ENCODE results near the gene NPDC1. TPM values are rescaled to one million over a fixed set of nuclear protein-coding genes. Genes with fewer than 3 reads are reported as not detected.

The NPDC1 gene
- total and polyA plus RNA-seq, 2 of the 8 experiments (the other 6 are each of a cell fraction or from before 2014, with no cell fraction given): 26.2 to 44.1 TPM

DNA sequence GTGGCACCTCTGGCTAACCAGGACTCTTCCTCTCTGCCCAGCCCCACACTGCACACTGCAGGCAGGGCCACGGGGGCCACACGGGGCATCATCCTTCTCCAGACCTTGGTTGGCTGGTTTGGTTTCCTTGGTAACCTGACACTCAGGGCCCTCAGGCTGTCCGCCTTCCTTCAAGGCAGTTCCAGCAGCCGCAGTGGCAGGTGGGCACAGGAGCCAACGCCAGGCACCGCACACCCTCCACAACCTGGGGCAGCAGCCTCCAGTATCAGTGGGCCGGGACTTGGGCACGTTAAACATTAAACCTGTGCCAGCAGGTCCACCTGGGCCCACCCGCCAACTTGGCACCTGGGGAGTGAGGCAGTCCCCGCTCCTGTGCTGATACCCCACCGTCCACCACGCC lies 1.9 kb downstream of the NPDC1 start:
- H2AFZ ChIP-seq (ENCODE audit: low read length): no peak overlapping the region
- peaks cover 12 to 33% (median 22%) of the 10 kb centered on the region in 4 experiments for H3K27me3 ChIP-seq (replicated peaks in 1 of 4; ENCODE audit: control insufficient read depth in 3 of 4, extremely low read depth in 1 of 4, insufficient read depth in 3 of 4, low read length in 3 of 4)
- peaks cover 0 to 3% (median 0%) of the 10 kb centered on the region in 4 experiments; a peak in 1 of 8 replicates for H3K36me3 ChIP-seq (ENCODE audit: control insufficient read depth in 2 of 4, insufficient read depth in 4 of 4, low read length in 3 of 4)
- FAIRE-seq: no peak
- no peak for DNase-seq (ENCODE audit: low read depth in 1 of 2, low spot score in 2 of 2)
- no peaks in the 10 kb centered on the region for H3K9me3 ChIP-seq (ENCODE audit: insufficient read depth in 2 of 2, low read depth in 1 of 2, low read length in 1 of 2)
- peaks cover 12% of the 10 kb centered on the region; the same call in 1 of the 2 replicates for H3K23me2 ChIP-seq (ENCODE audit: low read depth, low read length)
- H4K91ac ChIP-seq (replicated peaks; ENCODE audit: insufficient read length, low read length): no peak overlapping the region
- H3K14ac ChIP-seq (ENCODE audit: insufficient read length): no peak overlapping the region
- POLR2A ChIA-PET (ENCODE audit: partially characterized antibody): interaction anchor here (2.4 kb wide), 1 partner anchor 14 kb away, joined by 5 read pairs; no protein-coding TSS in a partner anchor
- H3K9ac ChIP-seq (replicated peaks in 1 of 4; ENCODE audit: extremely low read depth in 1 of 4, low read depth in 3 of 4, low read length in 3 of 4): no peak overlapping the region
- H3K23ac ChIP-seq (ENCODE audit: insufficient read length): no peak overlapping the region
- H4K5ac ChIP-seq (ENCODE audit: insufficient read length, low read depth, low read length): no peak overlapping the region
- H3K4ac ChIP-seq (replicated peaks; ENCODE audit: insufficient read length, low read depth, low read length): no peak overlapping the region
- no peak overlapping the region for H2BK15ac ChIP-seq (ENCODE audit: low read length)
- H3K4me3 ChIP-seq (ENCODE audit: extremely low read depth in 1 of 4, insufficient read depth in 2 of 4, low read depth in 3 of 4, low read length in 4 of 4): no peak overlapping the region
- H2BK120ac ChIP-seq (replicated peaks; ENCODE audit: low read depth, low read length): no peak overlapping the region
- no peak overlapping the region for H2BK20ac ChIP-seq (ENCODE audit: low read length)
- H3K79me2 ChIP-seq (ENCODE audit: control insufficient read depth in 1 of 2, insufficient read depth in 2 of 2, low read length in 2 of 2): peaks cover 0 to 4% of the 10 kb centered on the region in 2 experiments; a peak in 1 of 4 replicates
- peaks cover 3 to 13% (median 7%) of the 10 kb centered on the region in 4 experiments; a peak in 6 of 7 replicates for H3K4me1 ChIP-seq (replicated peaks in 1 of 4; ENCODE audit: control insufficient read depth in 3 of 4, insufficient read depth in 4 of 4, low read length in 3 of 4)
- 0 out of 2 replicates have a peak overlapping the region, but pooled peaks have one; percentile 24 for H2AK5ac ChIP-seq (ENCODE audit: low read depth, low read length)
- H3K27ac ChIP-seq (ENCODE audit: low read depth, low read length): no peak overlapping the region
- H3K4me2 ChIP-seq (ENCODE audit: insufficient read depth in 1 of 2, low read depth in 2 of 2, low read length in 2 of 2): no peak overlapping the region; a peak in 1 of 4 replicates
- H2BK12ac ChIP-seq (ENCODE audit: low read depth, low read length): no peak overlapping the region
- H2BK5ac ChIP-seq (ENCODE audit: low read depth, low read length): no peak overlapping the region
- H4K20me1 ChIP-seq (replicated peaks in 1 of 2; ENCODE audit: control insufficient read depth in 1 of 2, insufficient read depth in 2 of 2, low read length in 2 of 2): peaks cover 8 to 20% of the 10 kb centered on the region in 2 experiments
- H3K56ac ChIP-seq (replicated peaks; ENCODE audit: insufficient read length, low read depth, low read length): no peak overlapping the region
- CTCF ChIA-PET (ENCODE audit: partially characterized antibody): interaction anchor here (0.9 to 4.1 kb wide), 8 partner anchors 9 to 96 kb away, joined by 3 to 27 read pairs (median 8); partner anchors contain the start of gene FUT7
- H4K8ac ChIP-seq (ENCODE audit: extremely low read depth, insufficient read depth, low read length): no peak overlapping the region
- no peak overlapping the region for H3K18ac ChIP-seq (ENCODE audit: extremely low read depth, low read length)
- H3K79me1 ChIP-seq (ENCODE audit: low read depth, low read length): peaks cover 9% of the 10 kb centered on the region
- WGBS, 2 experiments (ENCODE audit: extremely low coverage in 1 of 2, insufficient coverage in 1 of 2, insufficient read length in 1 of 2, insufficient replicate concordance in 2 of 2, low coverage in 1 of 2, low lambda C conversion rate in 2 of 2, missing lambda C conversion rate in 1 of 2): 85% methylated on average over 10 of the region's 12 CpGs; no CpG with 5 or more reads in 1 of the 2 experiments
- TF ChIP-seq JUND (IDR thresholded peaks at IDR 0.05; ENCODE audit: low read length) (no peak), GTF2F1 (IDR thresholded peaks at IDR 0.05; ENCODE audit: borderline replicate concordance, low read depth, low read length) (no peak), TCF12 (IDR thresholded peaks at IDR 0.05; ENCODE audit: low read depth, low read length) (no peak), JUN (IDR thresholded peaks at IDR 0.05; ENCODE audit: low read depth, low read length) (no peak), CHD2 (IDR thresholded peaks at IDR 0.05; ENCODE audit: low read length) (no peak), SP4 (IDR thresholded peaks at IDR 0.05; ENCODE audit: low read length) (no peak), NANOG (IDR thresholded peaks at IDR 0.05; ENCODE audit: insufficient read depth, low read depth, low read length, poor library complexity, severe bottlenecking) (no peak), POLR2AphosphoS5 (IDR thresholded peaks at IDR 0.05; ENCODE audit: low read depth, low read length) (no peak), SIRT6 (IDR thresholded peaks at IDR 0.05; ENCODE audit: low read length) (no peak), RXRA (IDR thresholded peaks at IDR 0.05; ENCODE audit: insufficient read depth, low read depth, low read length) (no peak), GABPA (IDR thresholded peaks at IDR 0.05; ENCODE audit: borderline replicate concordance, insufficient read depth, low read length) (no peak), CREB1 (IDR thresholded peaks at IDR 0.05) (no peak)
- TF ChIP-seq, protein P1, sequence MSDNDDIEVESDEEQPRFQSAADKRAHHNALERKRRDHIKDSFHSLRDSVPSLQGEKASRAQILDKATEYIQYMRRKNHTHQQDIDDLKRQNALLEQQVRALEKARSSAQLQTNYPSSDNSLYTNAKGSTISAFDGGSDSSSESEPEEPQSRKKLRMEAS (IDR thresholded peaks at IDR 0.05): no peak
